Adipose tissue (tissue), 3 donors: ENCODE measurements around the gene C2orf76. TPM values are rescaled to one million over a fixed set of nuclear protein-coding genes. Genes with fewer than 3 reads are reported as not detected.
"Not testable (repeated sequence)": the region's sequence is repeated elsewhere in the genome, so short reads cannot be mapped to it uniquely, and the experiment has no call there.

Experiments used
- H3K27ac ChIP-seq: one replicate; pipeline ENCODE4 v1.5.1; 2013; ENCODE audit warnings: low read depth, low read length
- WGBS, 3 donors: extraction: QIAGEN DNeasy Blood & Tissue Kit; methylation state at CpG; one replicate each; pipeline ENCODE4 v1.1.7; 2013; 5-methylcytosine and 5-hydroxymethylcytosine counted together
- polyA plus RNA-seq, 3 donors: library from polyadenylated mRNA; stranded (reverse); fragments of 200-250 nt; gene quantifications; one replicate each; pipeline ENCODE4 v1.2.3, GENCODE V29; 2013
- donor health status: healthy with polysubstance abuse.
- donor health status: Bipolar disorder and iron deficiency.
- donor health status: healthy.

The C2orf76 gene
- polyA plus RNA-seq, 3 donors = 10.8 to 31.9 (median 19.3) TPM

DNA sequence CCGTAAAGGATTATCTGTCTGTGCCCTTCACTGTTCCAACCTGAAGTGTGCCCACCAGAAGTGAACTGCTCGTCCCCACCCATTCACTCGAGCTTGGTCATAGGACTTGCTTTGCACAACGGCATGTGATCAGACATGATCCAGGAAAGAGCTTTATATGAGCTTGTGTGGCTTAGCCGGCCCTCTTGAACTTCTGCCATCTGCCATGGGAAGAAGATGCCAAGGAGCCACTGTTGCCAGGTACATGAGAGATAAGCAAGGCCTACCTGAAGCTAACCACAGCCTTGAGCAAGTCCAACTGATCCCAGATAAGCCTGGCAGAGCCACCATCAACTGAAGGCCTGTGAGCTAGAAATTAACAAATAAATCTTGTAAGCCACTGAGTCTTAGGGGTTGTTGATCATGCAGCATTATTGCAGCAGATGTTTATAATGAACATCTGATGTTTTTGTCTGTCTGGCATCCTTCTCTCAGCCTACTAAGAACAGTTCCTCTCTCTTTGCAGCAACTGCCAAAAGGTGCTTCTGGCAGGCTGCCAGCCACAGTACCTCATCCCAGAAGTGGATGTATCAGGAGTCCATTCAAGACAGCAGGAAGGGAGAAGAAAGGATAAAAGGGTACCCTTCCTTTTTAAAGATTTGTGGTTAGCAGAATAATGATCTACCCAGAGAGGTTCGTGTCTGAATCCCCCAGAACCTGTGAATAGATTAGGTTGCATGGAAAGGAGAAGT is 16.9 kb upstream of the C2orf76 start:
- H3K27ac ChIP-seq = no peak overlapping the region
- 44 to 84% (median 79%) methylated on average over 6 of the region's 6 CpGs for WGBS, 3 donors

DNA sequence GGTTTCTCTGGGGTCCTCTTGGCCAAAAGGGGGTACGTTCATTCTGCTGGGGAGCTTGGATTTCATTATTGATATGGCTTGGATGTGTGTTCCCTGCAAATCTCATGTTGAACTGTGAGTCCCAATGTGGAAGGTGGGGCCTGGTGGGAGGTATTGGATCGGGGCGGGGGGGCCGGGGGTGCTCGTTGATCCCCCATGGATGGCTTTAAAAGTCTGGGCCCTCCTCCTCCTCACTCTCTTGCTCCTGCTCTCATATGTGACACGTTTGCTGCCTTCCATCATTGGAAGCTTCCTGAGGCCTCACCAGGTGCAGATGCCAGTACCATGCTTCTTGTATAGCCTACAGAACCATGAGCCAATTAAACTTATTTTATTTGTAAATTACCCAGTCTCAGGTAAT is 11.9 kb upstream of the C2orf76 start:
- WGBS, 3 donors = 85 to 92% (median 90%) methylated on average over 6 of the region's 6 CpGs
- H3K27ac ChIP-seq = no peak overlapping the region

DNA sequence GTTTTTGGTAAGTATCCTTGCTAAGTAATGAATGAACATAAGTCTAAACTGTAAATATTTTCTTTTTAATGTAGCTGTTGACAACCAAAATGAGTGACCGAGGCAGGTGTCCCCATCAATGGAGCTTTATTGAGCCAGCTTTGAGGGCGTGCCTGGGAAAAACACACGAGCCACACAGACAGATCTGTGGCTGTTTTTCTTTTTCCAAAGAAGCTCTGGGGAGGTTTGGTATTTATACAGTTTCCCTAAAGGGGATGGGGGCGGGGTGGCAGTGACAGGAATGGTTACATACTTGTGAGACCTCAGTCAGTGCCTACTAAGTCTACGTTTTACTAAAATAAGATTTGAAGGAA is 11.3 kb upstream of the C2orf76 start:
- 54 to 71% (median 55%) methylated on average over 5 of the region's 5 CpGs for WGBS, 3 donors

DNA sequence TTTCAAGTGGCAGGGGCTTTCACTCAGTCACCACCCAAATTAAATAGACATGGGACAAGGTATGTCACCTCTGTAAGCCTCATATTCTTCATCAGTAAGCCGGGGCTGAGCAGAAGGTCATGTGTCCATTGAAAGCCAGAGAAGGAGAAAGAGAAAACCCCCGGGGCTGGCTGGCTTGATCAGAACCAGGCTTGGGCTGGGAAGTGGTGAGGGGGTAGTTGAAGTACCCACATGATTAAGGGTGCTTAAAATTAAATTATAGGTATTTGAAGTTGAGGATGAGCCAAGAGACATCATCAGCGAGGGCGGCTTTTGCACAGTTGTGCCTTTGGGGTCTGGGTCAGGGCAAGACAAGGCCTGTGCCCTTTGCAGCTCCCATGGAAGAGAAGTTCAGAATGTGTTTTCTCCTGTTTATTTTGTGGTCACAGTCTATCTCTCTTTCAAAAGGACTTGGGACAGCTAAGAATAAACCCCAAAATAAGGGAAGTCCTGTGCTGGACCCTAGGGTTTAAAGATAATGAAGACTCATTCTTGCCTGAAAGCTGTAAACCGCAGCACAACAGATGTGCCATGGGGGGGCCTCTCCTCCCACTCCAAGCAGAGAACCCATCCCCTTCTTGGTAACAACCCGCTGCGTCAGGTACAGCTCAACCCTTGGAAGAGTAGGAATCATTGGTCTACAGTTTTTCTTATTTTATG is 10.8 kb upstream of the C2orf76 start:
- 80 to 93% (median 88%) methylated on average over 7 of the region's 7 CpGs for WGBS, 3 donors
- H3K27ac ChIP-seq = no peak overlapping the region

More for the DNA sequence above, 11.3 kb upstream of the C2orf76 start:
- no peak overlapping the region for H3K27ac ChIP-seq

DNA sequence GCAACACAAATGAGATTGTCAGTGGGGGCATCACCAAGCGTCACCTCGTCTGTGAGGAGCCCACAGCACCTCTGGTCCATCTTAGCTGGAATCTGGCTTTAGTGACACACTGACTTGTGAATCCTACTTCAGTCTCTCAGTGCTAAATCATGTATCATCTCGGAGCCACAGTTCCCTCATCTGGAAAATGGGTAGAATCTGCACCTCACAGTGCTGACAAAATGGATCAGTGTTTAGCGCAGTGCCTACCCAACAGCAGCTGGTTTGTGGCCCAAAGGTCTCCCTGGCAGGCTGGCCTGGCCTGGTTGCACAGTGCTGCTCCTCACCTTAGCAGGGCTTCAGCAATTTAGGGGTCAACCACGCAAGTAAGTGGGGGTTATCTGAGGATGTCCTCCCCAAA is 10.2 kb upstream of the C2orf76 start:
- 85 to 95% (median 94%) methylated on average over 5 of the region's 5 CpGs for WGBS, 3 donors
- no peak overlapping the region for H3K27ac ChIP-seq

DNA sequence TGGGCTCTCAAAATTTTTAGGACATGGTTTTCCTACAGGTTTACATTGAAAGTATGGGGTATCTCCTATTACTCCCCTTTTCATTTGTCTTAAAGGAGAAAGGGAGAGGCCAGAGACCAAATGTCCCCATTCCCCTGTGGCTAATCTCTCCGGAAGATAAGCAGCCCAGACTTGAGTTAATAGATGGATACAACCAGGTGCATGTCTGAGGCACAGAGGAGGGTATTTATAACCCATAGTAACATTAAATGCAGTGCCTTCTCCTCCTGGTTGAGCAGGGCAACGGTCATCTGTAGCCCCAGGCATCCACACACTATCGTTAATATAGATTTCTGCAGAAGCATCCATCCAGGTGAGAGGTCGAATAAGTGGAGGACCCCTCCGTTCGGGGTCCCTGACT is 9.8 kb upstream of the C2orf76 start:
- not testable (repeated sequence) for H3K27ac ChIP-seq
- WGBS, 3 donors = 79 to 95% (median 88%) methylated on average over 6 of the region's 6 CpGs

DNA sequence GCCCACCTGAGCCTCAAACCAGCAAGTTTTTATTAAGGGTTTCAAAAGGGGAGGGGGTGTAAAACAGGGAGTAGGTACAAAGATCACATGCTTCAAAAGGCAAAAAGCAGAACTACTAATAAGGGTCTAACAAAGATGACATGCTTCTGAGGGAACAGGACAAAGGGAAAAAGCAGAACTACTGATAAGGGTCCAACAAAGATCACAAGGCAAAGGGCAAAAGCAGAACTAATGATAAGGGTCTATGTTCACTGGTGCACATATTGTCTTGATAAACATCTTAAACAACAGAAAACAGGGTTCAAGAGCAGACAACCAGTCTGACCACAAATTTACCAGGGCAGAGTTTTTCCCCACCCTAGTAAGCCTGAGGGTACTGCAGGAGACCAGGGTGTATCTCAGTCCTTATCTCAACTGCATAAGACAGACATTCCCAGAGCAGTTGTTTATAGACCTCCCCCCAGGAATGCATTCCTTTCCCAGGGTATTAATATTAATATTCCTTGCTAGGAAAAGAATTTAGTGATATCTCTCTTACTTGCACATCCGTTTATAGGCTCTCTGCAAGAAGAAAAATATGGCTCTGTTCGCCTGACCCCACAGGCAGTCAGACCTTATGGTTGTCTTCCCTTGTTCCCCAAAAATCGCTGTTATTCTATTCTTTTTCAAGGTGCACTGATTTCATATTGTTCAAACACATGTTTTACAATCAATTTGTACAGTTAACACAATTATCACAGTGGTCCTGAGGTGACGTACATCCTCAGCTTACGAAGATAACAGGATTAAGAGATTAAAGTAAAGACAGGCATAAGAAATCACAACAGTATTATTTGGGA is 7.5 kb upstream of the C2orf76 start:
- not testable (repeated sequence) for H3K27ac ChIP-seq
- 94 to 98% (median 98%) methylated on average over 5 of the region's 5 CpGs for WGBS, 3 donors

DNA sequence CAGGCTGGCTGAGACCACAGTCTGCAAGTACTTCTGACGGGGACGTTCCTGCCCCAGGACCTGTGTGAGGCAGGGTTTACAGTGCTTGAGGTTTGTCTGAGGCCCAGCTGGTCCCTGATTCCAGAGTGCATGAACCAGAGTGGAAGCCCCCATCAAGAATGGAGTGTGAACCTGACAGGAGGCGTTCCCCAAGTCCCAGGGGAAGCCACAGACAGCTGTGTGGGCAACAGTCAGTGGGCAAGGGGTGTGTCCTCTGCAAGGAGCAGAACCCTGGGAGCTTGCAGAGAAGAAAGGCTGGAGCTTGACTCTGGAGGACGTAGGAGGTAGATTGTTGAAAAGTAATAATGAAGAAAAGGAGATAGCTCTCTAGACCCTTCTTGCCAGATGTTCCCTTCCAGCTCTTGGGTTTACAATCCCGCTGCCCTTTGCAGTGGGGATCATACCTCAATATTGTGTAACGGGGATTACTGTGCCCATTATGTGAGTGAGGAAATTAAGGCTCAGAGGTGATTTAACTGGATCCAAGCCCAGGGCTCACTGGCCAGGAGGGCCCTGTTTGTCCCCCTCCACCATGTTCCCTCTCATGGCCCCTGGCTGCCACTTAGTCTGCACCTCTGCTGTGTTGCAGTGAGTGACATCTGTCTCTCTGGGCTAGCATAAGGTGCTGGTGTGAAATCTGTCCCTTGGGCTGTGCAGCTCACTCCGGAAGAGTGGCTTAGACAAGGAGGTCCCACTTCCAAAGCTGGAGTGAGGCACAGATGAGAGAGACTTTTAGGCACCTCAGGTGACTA is 6.3 kb upstream of the C2orf76 start:
- 89 to 98% (median 94%) methylated on average over 7 of the region's 7 CpGs for WGBS, 3 donors
- no peak overlapping the region for H3K27ac ChIP-seq

DNA sequence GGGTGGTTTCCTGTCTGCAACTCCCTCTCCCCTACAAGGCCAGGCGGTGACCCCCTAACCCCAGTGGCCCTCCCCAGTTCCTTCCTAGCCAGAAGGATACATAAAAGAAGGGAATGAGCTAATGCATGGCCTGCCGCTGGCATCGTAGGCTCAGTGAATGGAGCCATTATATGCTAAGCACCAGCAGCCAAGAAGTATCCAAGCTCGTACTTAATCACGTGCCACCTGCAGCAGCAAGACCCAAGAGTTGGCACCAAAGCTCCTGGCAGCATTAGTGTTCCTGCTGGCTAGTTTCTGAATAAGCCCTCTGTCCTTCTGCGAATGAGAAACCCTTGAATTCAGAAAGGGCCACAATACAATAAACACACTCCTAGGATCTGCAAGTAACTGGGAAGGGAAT is 4.5 kb upstream of the C2orf76 start:
- 54 to 94% (median 91%) methylated on average over 6 of the region's 6 CpGs for WGBS, 3 donors

DNA sequence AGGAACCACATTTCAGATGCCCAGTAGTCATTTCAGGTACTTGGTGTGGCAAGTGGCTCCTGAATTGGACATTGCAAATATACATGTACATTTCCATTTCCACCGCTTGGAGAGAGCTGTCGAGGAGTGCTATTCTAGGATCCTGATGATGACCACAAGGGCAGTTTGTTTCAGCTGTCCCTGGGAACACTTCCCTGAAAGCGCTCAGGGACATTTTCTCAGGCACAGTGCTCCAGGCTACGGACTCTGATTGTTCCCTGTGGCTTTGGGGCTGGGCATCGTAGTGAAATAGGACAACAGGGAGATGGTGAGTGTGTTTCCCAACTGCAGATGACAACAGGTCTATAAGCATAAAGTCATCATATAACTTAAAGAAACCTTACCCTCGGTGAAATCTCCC is 3.2 kb upstream of the C2orf76 start:
- H3K27ac ChIP-seq = no peak overlapping the region
- 88 to 90% (median 89%) methylated on average over 6 of the region's 6 CpGs for WGBS, 3 donors

More for the DNA sequence above, 4.5 kb upstream of the C2orf76 start:
- no peak overlapping the region for H3K27ac ChIP-seq

DNA sequence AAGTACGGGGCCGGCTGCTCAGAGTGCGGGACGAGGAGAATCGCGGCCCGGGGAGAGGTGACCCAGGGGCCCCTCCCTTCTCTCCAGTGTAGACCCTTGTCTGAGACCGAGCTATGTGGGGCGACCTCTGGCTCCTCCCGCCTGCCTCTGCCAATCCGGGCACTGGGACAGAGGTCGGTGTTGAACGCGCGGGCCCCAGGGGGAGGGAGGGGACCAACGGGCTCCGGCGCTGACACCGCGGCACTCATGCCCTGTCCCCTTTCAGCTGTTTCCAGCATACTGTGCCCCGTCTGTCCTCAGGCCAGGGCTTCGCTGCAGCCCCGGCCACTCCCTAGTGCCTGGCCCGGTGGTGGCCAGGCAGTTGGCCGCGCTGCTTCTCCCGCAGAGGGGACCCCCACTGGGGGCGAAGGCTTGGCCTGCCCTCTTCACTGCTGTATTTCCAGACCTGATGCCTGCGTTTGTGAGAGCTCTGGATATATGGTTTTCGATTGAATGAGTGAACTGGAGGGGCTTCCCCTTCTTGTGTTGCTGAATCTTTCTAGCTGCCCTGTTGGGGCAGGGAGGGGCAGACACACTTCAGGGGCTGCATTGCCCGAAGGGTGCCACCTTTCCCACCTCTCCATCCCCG is 952 bp upstream of the C2orf76 start:
- WGBS, 3 donors = 6 to 10% (median 8%) methylated on average over 27 to 32 of the region's 32 CpGs
- peak overlapping the region; percentile 23 for H3K27ac ChIP-seq

DNA sequence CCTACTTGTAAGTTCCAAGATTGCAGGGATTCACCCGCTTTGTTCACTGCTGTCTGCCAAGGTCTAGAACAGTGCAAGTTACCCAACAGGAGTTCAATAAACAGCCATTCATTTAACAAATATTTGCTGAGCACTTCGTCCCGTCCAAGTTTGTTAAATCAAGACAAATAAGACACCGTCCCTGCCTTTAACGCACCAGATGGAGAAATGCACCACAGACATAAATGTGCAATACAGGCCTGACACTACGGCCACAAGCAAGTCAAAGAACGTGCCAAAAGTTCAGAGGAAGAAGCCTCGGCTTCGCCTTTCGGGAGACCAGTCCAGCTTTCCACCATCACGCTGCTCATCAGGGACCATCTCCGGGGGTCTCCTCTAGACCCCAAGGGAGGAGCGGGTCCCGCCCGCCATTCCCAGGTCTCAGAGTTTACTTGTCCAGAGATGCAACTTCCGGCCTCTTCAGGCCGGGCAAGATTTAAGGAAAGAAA is 429 bp downstream of the C2orf76 start:
- H3K27ac ChIP-seq = no peak overlapping the region
- 0 to 3% (median 2%) methylated on average over 17 of the region's 17 CpGs for WGBS, 3 donors

DNA sequence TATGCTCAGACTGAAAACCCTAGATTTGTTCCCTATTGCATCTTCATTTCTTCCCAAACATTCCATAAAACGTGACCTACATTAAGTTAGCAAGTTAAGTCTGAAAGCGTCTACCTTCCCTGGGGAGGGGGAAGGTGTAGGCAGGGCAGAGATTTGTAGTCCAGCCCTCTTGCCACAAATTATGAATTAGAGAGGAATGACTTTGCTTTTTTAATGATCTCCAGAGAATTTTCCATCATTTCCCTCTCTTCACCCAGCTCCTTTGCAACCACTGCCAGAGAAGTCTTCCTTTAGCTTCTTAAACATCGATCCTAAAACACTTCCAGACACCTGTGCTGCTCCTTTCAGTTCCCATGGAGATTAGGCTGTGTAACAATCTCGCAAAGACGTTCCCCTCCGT is 1.2 kb downstream of the C2orf76 start:
- no peak overlapping the region for H3K27ac ChIP-seq
- 26 to 63% (median 58%) methylated on average over 6 of the region's 6 CpGs for WGBS, 3 donors

DNA sequence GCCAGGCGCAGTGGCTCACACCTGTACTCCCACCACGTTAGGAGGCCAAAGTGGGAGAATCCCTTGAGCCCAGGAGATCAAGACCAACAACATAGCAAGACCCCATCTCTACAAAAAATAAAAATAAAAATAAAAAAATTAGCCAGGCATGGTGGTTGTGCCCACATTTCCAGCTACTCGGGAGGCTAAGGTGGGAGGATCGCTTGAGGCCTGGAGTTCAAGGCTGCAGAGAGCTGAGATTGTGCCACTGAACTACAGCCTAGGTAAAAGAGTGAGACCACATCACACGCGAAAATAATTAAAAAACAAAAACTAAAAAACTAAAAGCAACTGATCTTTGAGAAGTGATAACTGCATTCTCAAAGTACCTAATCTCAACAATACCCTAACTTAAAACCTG is 1.8 kb downstream of the C2orf76 start:
- H3K27ac ChIP-seq = no peak overlapping the region
- WGBS, 3 donors = 81 to 95% (median 92%) methylated on average over 6 of the region's 6 CpGs

DNA sequence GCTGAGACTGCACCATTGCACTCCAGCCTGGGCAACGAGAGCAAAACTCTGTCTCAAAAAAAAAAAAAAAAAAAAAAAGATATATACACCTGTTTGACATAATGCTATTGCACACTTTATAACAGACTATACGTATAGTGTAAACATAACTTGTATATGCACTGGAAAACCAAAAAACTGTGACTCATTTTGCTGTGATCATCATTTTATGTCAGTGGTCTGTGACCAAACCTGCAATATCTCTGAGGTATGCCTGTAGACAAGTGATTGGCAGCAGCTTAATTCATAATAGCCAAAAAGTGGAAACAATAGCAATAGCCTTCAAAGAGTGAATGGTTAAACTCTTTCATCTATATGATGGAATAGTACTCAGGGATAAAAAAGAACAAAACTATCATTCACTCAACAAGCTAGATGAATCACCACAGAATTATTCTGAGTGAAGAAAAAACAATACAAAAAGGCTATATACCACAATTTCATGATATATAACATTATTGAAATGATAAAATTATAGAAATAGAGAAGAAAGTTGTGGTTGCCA is 6.1 kb downstream of the C2orf76 start:
- no peak overlapping the region for H3K27ac ChIP-seq
- WGBS, 3 donors = 96 to 100% (median 97%) methylated on average over 1 to 2 of the region's 2 CpGs

DNA sequence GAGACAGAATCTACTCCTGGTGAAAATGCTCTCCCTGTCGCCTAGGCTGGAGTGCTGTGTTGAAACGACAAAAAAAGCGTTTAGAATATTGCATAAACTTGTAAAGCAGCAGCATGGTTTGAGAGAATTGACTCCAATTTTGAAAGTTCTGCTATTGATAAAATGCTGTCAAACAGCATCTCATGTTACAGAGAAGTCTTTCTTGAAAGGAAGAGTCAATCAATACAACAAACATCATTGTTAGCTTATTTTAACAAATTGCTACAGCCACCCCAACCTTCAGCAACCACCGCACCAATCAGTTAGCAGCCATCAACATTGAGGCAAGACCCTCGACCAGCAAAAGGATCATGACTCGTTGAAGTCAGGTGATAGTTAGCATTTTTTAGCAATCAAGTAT is 6.9 kb downstream of the C2orf76 start:
- no peak overlapping the region for H3K27ac ChIP-seq
- 67 to 85% (median 79%) methylated on average over 6 of the region's 6 CpGs for WGBS, 3 donors

DNA sequence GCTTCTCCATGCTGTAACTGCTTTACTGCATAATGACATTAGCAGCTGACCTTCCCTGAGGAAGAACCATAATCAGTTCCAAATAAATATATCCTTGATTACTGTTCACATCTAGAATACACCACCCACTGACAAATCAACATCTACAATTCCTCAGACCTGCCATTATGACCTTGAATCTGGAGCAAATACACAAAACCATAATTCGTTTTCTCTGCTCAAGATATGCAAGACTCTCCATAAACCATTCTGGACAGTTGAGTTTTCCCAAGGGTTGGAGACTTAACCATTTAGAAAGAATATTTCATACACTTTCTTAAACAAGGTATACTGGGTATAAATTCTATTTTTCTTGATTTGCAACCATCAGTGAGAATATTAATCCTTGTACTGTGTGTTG is 11.8 kb downstream of the C2orf76 start:
- whole genome bisulfite sequencing, 3 donors = 60 to 88% (median 77%) methylated on average over 1 of the region's 1 CpG
- H3K27ac ChIP-seq = no peak overlapping the region

DNA sequence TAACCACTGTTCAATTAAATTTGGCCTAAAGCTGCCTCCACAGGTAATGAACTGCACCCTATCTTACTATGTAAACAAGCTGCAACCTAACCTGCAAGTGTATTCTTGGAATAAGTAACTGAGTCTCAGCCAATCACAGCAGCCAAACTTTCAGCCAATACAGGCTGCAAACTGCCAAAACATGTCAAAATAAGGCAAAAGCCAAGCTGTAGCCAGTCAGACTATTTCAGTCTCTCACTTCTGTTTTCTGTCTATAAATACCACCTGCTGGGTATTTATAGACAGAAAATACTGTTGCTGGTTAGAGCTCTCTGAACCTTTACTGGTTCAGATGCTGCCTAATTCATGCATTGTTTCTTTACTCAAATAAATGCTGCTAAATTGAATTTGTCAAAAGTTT is 14.3 kb downstream of the C2orf76 start:
- H3K27ac ChIP-seq = no peak overlapping the region
